WTC11 (cell line): Measurements from ENCODE around the gene TAPBPL. TPM values are rescaled to one million over a fixed set of nuclear protein-coding genes. Genes with fewer than 3 reads are reported as not detected.

Experiments used
- ATF2 ChIP-seq: sonication (generic); formaldehyde crosslinking; IDR thresholded peaks from 2 replicates; pipeline ENCODE4 v1.8.1; 2022; ENCODE audit warnings: low read depth, missing genetic modification reagents, borderline replicate concordance
- E2F4 ChIP-seq: sonication (generic); formaldehyde crosslinking; IDR thresholded peaks from 2 replicates; pipeline ENCODE4 v1.8.1; 2022; ENCODE audit warnings: low read depth, mild to moderate bottlenecking, moderate library complexity, missing genetic modification reagents, borderline replicate concordance
- E2F5 ChIP-seq: sonication (generic); formaldehyde crosslinking; IDR thresholded peaks from 2 replicates; pipeline ENCODE4 v1.8.1; 2022; ENCODE audit warnings: mild to moderate bottlenecking, moderate library complexity, missing genetic modification reagents
- ELF4 ChIP-seq: sonication (generic); formaldehyde crosslinking; IDR thresholded peaks from 2 replicates; pipeline ENCODE4 v1.8.1; 2022; ENCODE audit warnings: low read depth, mild to moderate bottlenecking, moderate library complexity, missing genetic modification reagents
- FOXP1 ChIP-seq: sonication (generic); formaldehyde crosslinking; IDR thresholded peaks from 2 replicates; pipeline ENCODE4 v1.8.0; 2022; ENCODE audit warnings: missing genetic modification reagents, mild to moderate bottlenecking, moderate library complexity, borderline replicate concordance
- GABPB1 ChIP-seq: sonication (generic); formaldehyde crosslinking; IDR thresholded peaks from 2 replicates; pipeline ENCODE4 v1.8.1; 2023; ENCODE audit warnings: mild to moderate bottlenecking, missing genetic modification reagents
- GTF2I ChIP-seq: fragments of 250-450 bp; sonication (Bioruptor Pico); conservative IDR thresholded peaks from 2 replicates; pipeline ENCODE4 v1.4.0; 2021; ENCODE audit warnings: mild to moderate bottlenecking
- KAT7 ChIP-seq: sonication (generic); formaldehyde crosslinking; IDR thresholded peaks from 2 replicates; pipeline ENCODE4 v1.8.1; 2023; ENCODE audit warnings: missing genetic modification reagents, mild to moderate bottlenecking, borderline replicate concordance
- MLX ChIP-seq: sonication (generic); formaldehyde crosslinking; IDR thresholded peaks from 2 replicates; pipeline ENCODE4 v1.8.1; 2023; ENCODE audit warnings: mild to moderate bottlenecking, missing genetic modification reagents, moderate library complexity
- MXD4 ChIP-seq: fragments of 250-450 bp; sonication (Bioruptor Pico); IDR thresholded peaks from 2 replicates; pipeline ENCODE4 v1.8.0; 2021; ENCODE audit warnings: mild to moderate bottlenecking, moderate library complexity, borderline replicate concordance
- NR2C2 ChIP-seq: sonication (generic); formaldehyde crosslinking; IDR thresholded peaks from 2 replicates; pipeline ENCODE4 v1.8.0; 2022; ENCODE audit warnings: mild to moderate bottlenecking, missing genetic modification reagents
- PRDM15 ChIP-seq: sonication (generic); formaldehyde crosslinking; IDR thresholded peaks from 2 replicates; pipeline ENCODE4 v1.8.0; 2022; ENCODE audit warnings: missing genetic modification reagents
- PREB ChIP-seq: sonication (generic); formaldehyde crosslinking; IDR thresholded peaks from 2 replicates; pipeline ENCODE4 v1.8.1; 2022; ENCODE audit warnings: mild to moderate bottlenecking, missing genetic modification reagents, moderate library complexity, borderline replicate concordance
- RELA ChIP-seq: sonication (generic); formaldehyde crosslinking; IDR thresholded peaks from 2 replicates; pipeline ENCODE4 v1.8.1; 2022; ENCODE audit warnings: missing genetic modification reagents, mild to moderate bottlenecking, borderline replicate concordance
- SMAD3 ChIP-seq: sonication (generic); formaldehyde crosslinking; IDR thresholded peaks from 2 replicates; pipeline ENCODE4 v1.8.0; 2022; ENCODE audit warnings: missing genetic modification reagents, mild to moderate bottlenecking, borderline replicate concordance
- SP1 ChIP-seq: sonication (generic); formaldehyde crosslinking; conservative IDR thresholded peaks from 2 replicates; pipeline ENCODE4 v1.8.1; 2022; ENCODE audit warnings: missing genetic modification reagents
- TEAD4 ChIP-seq: sonication (generic); formaldehyde crosslinking; IDR thresholded peaks from 2 replicates; pipeline ENCODE4 v1.8.0; 2022; ENCODE audit warnings: mild to moderate bottlenecking, missing genetic modification reagents
- USF1 ChIP-seq: sonication (generic); formaldehyde crosslinking; IDR thresholded peaks from 2 replicates; pipeline ENCODE4 v1.8.0; 2022; ENCODE audit warnings: mild to moderate bottlenecking, missing genetic modification reagents
- ZBTB21 ChIP-seq: sonication (generic); formaldehyde crosslinking; IDR thresholded peaks from 2 replicates; pipeline ENCODE4 v1.8.1; 2023; ENCODE audit warnings: mild to moderate bottlenecking, missing genetic modification reagents, borderline replicate concordance
- ZMAT4 ChIP-seq: fragments of 250-450 bp; sonication (Bioruptor Pico); IDR thresholded peaks from 2 replicates; pipeline ENCODE4 v1.9.0; 2021; ENCODE audit warnings: mild to moderate bottlenecking
- ZNF121 ChIP-seq: sonication (generic); formaldehyde crosslinking; IDR thresholded peaks from 2 replicates; pipeline ENCODE4 v1.8.0; 2023; ENCODE audit warnings: missing genetic modification reagents
- ZNF416 ChIP-seq: fragments of 250-450 bp; sonication (Bioruptor Pico); IDR thresholded peaks from 2 replicates; pipeline ENCODE4 v1.9.0; 2021; ENCODE audit warnings: mild to moderate bottlenecking, inconsistent platforms
- ZNF532 ChIP-seq: fragments of 250-450 bp; sonication (Bioruptor Pico); IDR thresholded peaks from 2 replicates; pipeline ENCODE4 v1.9.0; 2021; ENCODE audit warnings: mild to moderate bottlenecking, borderline replicate concordance
- ZNF671 ChIP-seq: fragments of 250-450 bp; sonication (Bioruptor Pico); IDR thresholded peaks from 2 replicates; pipeline ENCODE4 v1.8.0; 2021; ENCODE audit warnings: mild to moderate bottlenecking
- total RNA-seq: library from RNA; stranded (reverse); gene quantifications from 3 replicates; pipeline ENCODE4 v1.2.3, GENCODE V29; 2021

The TAPBPL gene
- total RNA-seq, 1 experiment from 2014 or later: 1.3 TPM

GRCh38 chr12:6492838-6493496 lies 41.1 kb downstream of the TAPBPL start, which contains the start of gene MRPL51 (continued):
- no peak for TF ChIP-seq ZNF532 (CRISPR knock-in tag)
- no peak for TF ChIP-seq GTF2I (CRISPR knock-in tag)
- TF ChIP-seq USF1 (CRISPR knock-in tag): peak; percentile 54; the same call in 1 of the 2 replicates
- TF ChIP-seq NR2C2 (CRISPR knock-in tag): no peak
- TF ChIP-seq FOXP1 (CRISPR knock-in tag): peak; percentile 32; the same call in 1 of the 2 replicates
- 0 out of 2 replicates have a peak, but pooled peaks have one; percentile 28 for TF ChIP-seq TEAD4 (CRISPR knock-in tag)
- TF ChIP-seq GABPB1 (CRISPR knock-in tag): peak; percentile 71; the same call in 1 of the 2 replicates
- TF ChIP-seq ZBTB21 (CRISPR knock-in tag): no peak
- no peak for TF ChIP-seq PREB (CRISPR knock-in tag)
- no peak for TF ChIP-seq PRDM15 (CRISPR knock-in tag)
- no peak for TF ChIP-seq SMAD3
- TF ChIP-seq E2F5 (CRISPR knock-in tag): no peak
- no peak for TF ChIP-seq ZNF416 (CRISPR knock-in tag)
- TF ChIP-seq RELA (CRISPR knock-in tag): no peak
- no peak for TF ChIP-seq ZMAT4 (CRISPR knock-in tag)
- no peak for TF ChIP-seq ATF2
- no peak; the same call in 1 of the 2 replicates for TF ChIP-seq KAT7 (CRISPR knock-in tag)
- peak; percentile 89 for TF ChIP-seq SP1 (CRISPR knock-in tag)
- TF ChIP-seq E2F4 (CRISPR knock-in tag): no peak
- no peak for TF ChIP-seq MXD4 (CRISPR knock-in tag)
- TF ChIP-seq ELF4 (CRISPR knock-in tag): no peak
- TF ChIP-seq ZNF121 (CRISPR knock-in tag): no peak
- TF ChIP-seq MLX (CRISPR knock-in tag): no peak
- no peak for TF ChIP-seq ZNF671
